Testis (tissue), 2 donors: ENCODE data around the gene STK33.
A peak's percentile ranks its signal among the peaks of the same experiment; 100 is the strongest.

Source experiments
- CTCF ChIP-seq, 3 experiments: fragments of 450-650 bp in 2 of 3; fragments of 200-600 bp in 1 of 3; sonication (generic) in 1 of 3; IDR thresholded peaks; one replicate each; pipeline ENCODE4 v1.5.1; 2016 to 2019; ENCODE audit warnings: antibody characterized with exemption in 3 of 3, mild to moderate bottlenecking in 2 of 3, moderate library complexity in 1 of 3
- POLR2A ChIP-seq: fragments of 450-650 bp; IDR thresholded peaks from one replicate; pipeline ENCODE4 v1.6.1; 2017; ENCODE audit warnings: antibody characterized with exemption, mild to moderate bottlenecking, moderate library complexity

- peak; percentile 20 to 40 (median 33) for TF ChIP-seq CTCF (IDR thresholded peaks at IDR 0.05)
- TF ChIP-seq POLR2A, result no peak
Observed at GRCh38 chr11:8384199-8384821, 209.7 kb downstream of the STK33 start.
